OCI-LY7 (cell line): ENCODE data around the gene CASKIN1. TPM values are rescaled to one million over a fixed set of nuclear protein-coding genes. Genes with fewer than 3 reads are reported as not detected.

Experiments used
- BruUV-seq: library from RNA; stranded (reverse); fragments of 400-500 nt; replicated peaks from 2 replicates; lab custom pipeline; 2021; lab: Mats Ljungman, UMichigan
- CTCF ChIA-PET: fragments of 300-600 bp; sonication (Branson Sonifier 250); formaldehyde crosslinking; loops from one replicate; lab custom pipeline; 2022; ENCODE audit warnings: antibody characterized with exemption; ENCODE audit not compliant: unreplicated experiment; lab: Charles Lee
- POLR2A ChIA-PET: fragments of 300-600 bp; sonication (Branson Sonifier 250); formaldehyde crosslinking; loops from one replicate; lab custom pipeline; 2022; ENCODE audit warnings: antibody characterized with exemption; lab: Charles Lee
- DNase-seq: peaks from one replicate; pipeline ENCODE4 v3.0.0-alpha.2; 2015; ENCODE audit warnings: low spot score
- H2AFZ ChIP-seq: fragments of 200-600 bp; sonication (generic), shearing (Covaris generic); 2 replicates; pipeline ENCODE4 v1.6.1; 2014; ENCODE audit warnings: mild to moderate bottlenecking, antibody characterized with exemption, low read length, moderate library complexity
- H3K27ac ChIP-seq: fragments of 200-600 bp; sonication (generic); 2 replicates; pipeline ENCODE4 v1.5.1; 2014; ENCODE audit warnings: mixed run types, low read depth, mild to moderate bottlenecking, moderate library complexity, low read length, inconsistent platforms; ENCODE audit not compliant: poor library complexity, severe bottlenecking
- H3K36me3 ChIP-seq: fragments of 200-600 bp; sonication (generic); 2 replicates; pipeline ENCODE4 v1.6.1; 2014; ENCODE audit warnings: mild to moderate bottlenecking, antibody characterized with exemption, low read length, moderate library complexity, mixed read lengths; ENCODE audit not compliant: insufficient read depth
- H3K4me1 ChIP-seq: fragments of 200-600 bp; sonication (generic); 2 replicates; pipeline ENCODE4 v1.5.1; 2014; ENCODE audit warnings: mild to moderate bottlenecking, low read length; ENCODE audit not compliant: insufficient read depth, poor library complexity, severe bottlenecking
- H3K4me2 ChIP-seq: fragments of 200-600 bp; sonication (generic); 2 replicates; pipeline ENCODE4 v1.6.1; 2014; ENCODE audit warnings: mild to moderate bottlenecking, low read length
- H3K4me3 ChIP-seq: fragments of 200-600 bp; sonication (generic); 2 replicates; pipeline ENCODE4 v1.5.1; 2014; ENCODE audit warnings: mild to moderate bottlenecking, low read depth, low read length; ENCODE audit not compliant: poor library complexity, severe bottlenecking
- H3K79me2 ChIP-seq: fragments of 200-600 bp; sonication (generic); 2 replicates; pipeline ENCODE4 v1.6.1; 2016; ENCODE audit warnings: low read depth, mild to moderate bottlenecking, low read length, moderate library complexity, mixed read lengths; ENCODE audit not compliant: insufficient read depth
- H3K9me2 ChIP-seq: fragments of 200-600 bp; sonication (generic); 2 replicates; pipeline ENCODE4 v1.6.1; 2016; ENCODE audit warnings: mild to moderate bottlenecking, low read length, mixed read lengths; ENCODE audit not compliant: insufficient read depth
- H3K9me3 ChIP-seq: fragments of 200-600 bp; sonication (generic); 2 replicates; pipeline ENCODE4 v1.6.1; 2014; ENCODE audit warnings: mild to moderate bottlenecking, mixed run types, low read length, mixed read lengths
- H4K20me1 ChIP-seq: fragments of 200-600 bp; sonication (generic); 2 replicates; pipeline ENCODE4 v1.6.1; 2014; ENCODE audit warnings: mild to moderate bottlenecking, antibody characterized with exemption, low read length, moderate library complexity, mixed read lengths; ENCODE audit not compliant: insufficient read depth
- EZH2phosphoT487 ChIP-seq: fragments of 200-600 bp; sonication (generic); IDR thresholded peaks from 2 replicates; pipeline ENCODE4 v1.6.1; 2018; ENCODE audit warnings: low read depth, borderline replicate concordance, mild to moderate bottlenecking, mixed run types, antibody characterized with exemption, low read length, moderate library complexity, mixed read lengths
- intact Hi-C: fragments of 100-400 bp; cut with micrococcal nuclease; formaldehyde crosslinking; loops from one replicate; pipeline ENCODE4 v1.10.0; 2022; ENCODE audit not compliant: unreplicated experiment
- total RNA-seq, 2 experiments: library from RNA; depleted of rRNA in 1 of 2; stranded (reverse); fragments of >200 nt in 1 of 2; shearing (Covaris generic) in 1 of 2; gene quantifications; 2 replicates each; pipeline ENCODE4 v1.2.3, GENCODE V29; 2014 to 2022
- TF ChIP-seq, protein P1 (sequence below): fragments of 200-600 bp; sonication (generic); conservative IDR thresholded peaks from 2 replicates; pipeline ENCODE4 v1.5.1; 2014; ENCODE audit warnings: mild to moderate bottlenecking, antibody characterized with exemption, low read length, moderate library complexity, mixed read lengths

CASKIN1 gene
- total RNA-seq, 2 experiments from 2014 or later = 0.06 to 0.09 TPM

- DNase-seq = no peak
- no peak for TF ChIP-seq EZH2phosphoT487
- TF ChIP-seq, protein P1, sequence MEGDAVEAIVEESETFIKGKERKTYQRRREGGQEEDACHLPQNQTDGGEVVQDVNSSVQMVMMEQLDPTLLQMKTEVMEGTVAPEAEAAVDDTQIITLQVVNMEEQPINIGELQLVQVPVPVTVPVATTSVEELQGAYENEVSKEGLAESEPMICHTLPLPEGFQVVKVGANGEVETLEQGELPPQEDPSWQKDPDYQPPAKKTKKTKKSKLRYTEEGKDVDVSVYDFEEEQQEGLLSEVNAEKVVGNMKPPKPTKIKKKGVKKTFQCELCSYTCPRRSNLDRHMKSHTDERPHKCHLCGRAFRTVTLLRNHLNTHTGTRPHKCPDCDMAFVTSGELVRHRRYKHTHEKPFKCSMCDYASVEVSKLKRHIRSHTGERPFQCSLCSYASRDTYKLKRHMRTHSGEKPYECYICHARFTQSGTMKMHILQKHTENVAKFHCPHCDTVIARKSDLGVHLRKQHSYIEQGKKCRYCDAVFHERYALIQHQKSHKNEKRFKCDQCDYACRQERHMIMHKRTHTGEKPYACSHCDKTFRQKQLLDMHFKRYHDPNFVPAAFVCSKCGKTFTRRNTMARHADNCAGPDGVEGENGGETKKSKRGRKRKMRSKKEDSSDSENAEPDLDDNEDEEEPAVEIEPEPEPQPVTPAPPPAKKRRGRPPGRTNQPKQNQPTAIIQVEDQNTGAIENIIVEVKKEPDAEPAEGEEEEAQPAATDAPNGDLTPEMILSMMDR = no peak
- ChIA-PET CTCF (no interaction called here), POLR2A (no interaction called here)
- no peaks in the 10 kb centered on the region for H3K9me3 ChIP-seq
- H3K4me2 ChIP-seq = no peak within 1 kb of the TSS
- H4K20me1 ChIP-seq = no peaks in the 10 kb centered on the region
- H3K36me3 ChIP-seq = peaks cover 74% of the 10 kb centered on the region
- intact Hi-C loops = no loop called here
- no peak within 1 kb of the TSS for H3K4me3 ChIP-seq
- H3K9me2 ChIP-seq = no peaks in the 10 kb centered on the region
- H2AFZ ChIP-seq = no peak within 1 kb of the TSS
- H3K79me2 ChIP-seq = no peaks in the 10 kb centered on the region
- no peak within 1 kb of the TSS for H3K27ac ChIP-seq
- BruUV-seq = no TSS peak
- H3K4me1 ChIP-seq = no peaks in the 10 kb centered on the region
Measured at GRCh38 chr16:2236337-2237101, 40.1 kb upstream of the CASKIN1 start, which contains the start of gene DNASE1L2. Gene DNASE1L2 (plus strand): TSS chr16:2236444. CDS start chr16:2236817, 373 bp downstream.

- BruUV-seq = no TSS peak
- Histone ChIP-seq H3K9me3 (no peaks in the 10 kb centered on the region), H3K4me2 (no peak overlapping the region), H3K4me3 (no peak overlapping the region), H3K79me2 (no peaks in the 10 kb centered on the region), H2AFZ (no peak overlapping the region), H3K4me1 (no peaks in the 10 kb centered on the region), H3K36me3 (peaks cover 72% of the 10 kb centered on the region), H3K9me2 (no peaks in the 10 kb centered on the region), H4K20me1 (no peaks in the 10 kb centered on the region), H3K27ac (no peak overlapping the region)
- TF ChIP-seq EZH2phosphoT487 = no peak
- no peak for DNase-seq
- intact Hi-C loops = no loop called here
- ChIA-PET CTCF (interaction anchor here (0.6 kb wide), 1 partner anchor 14 kb away, joined by 16 read pairs; no protein-coding TSS in a partner anchor), POLR2A (no interaction called here)
Measured at GRCh38 chr16:2235695-2236336, 39.4 kb upstream of the CASKIN1 start.

- Histone ChIP-seq H3K9me2 (no peaks in the 10 kb centered on the region), H2AFZ (no peak overlapping the region), H3K4me2 (no peak overlapping the region), H3K36me3 (peaks cover 76% of the 10 kb centered on the region), H3K4me3 (no peak overlapping the region), H3K4me1 (no peaks in the 10 kb centered on the region), H3K9me3 (no peaks in the 10 kb centered on the region), H4K20me1 (no peaks in the 10 kb centered on the region), H3K27ac (no peak overlapping the region), H3K79me2 (no peaks in the 10 kb centered on the region)
- intact Hi-C loops = no loop called here
- no peak for TF ChIP-seq EZH2phosphoT487
- TF ChIP-seq, protein P1 = no peak
- BruUV-seq = no TSS peak
- ChIA-PET POLR2A (no interaction called here), CTCF (interaction anchor here (0.6 kb wide), 1 partner anchor 14 kb away, joined by 16 read pairs; no protein-coding TSS in a partner anchor)
- no peak for DNase-seq
Measured at GRCh38 chr16:2235234-2235651, 38.8 kb upstream of the CASKIN1 start.
